Motor neuron (in vitro differentiated cells): ENCODE results near the gene SULT4A1. TPM values are rescaled to one million over a fixed set of nuclear protein-coding genes. Genes with fewer than 3 reads are reported as not detected.

Experiments
- ATAC-seq, 8 experiments: fragments of 200-7000 bp; cut with Tn5 transposase; replicated peaks in 6 of 8; 2 replicates each; pipeline ENCODE4 v1.8.0; 2021; ENCODE audit warnings: mild to moderate bottlenecking in 8 of 8, moderate library complexity in 8 of 8
- H3K27ac ChIP-seq, 2 donors: fragments of 250-450 bp; sonication (Bioruptor Pico); 2 replicates each; pipeline ENCODE4 v1.9.0; 2021; ENCODE audit warnings: antibody characterized with exemption in 2 of 2, mild to moderate bottlenecking in 2 of 2, moderate library complexity in 1 of 2
- H3K4me1 ChIP-seq, 2 donors: fragments of 250-450 bp; sonication (Bioruptor Pico); replicated peaks in 1 of 2; 2 replicates each; pipeline ENCODE4 v1.6.1; 2021; ENCODE audit warnings: antibody characterized with exemption in 2 of 2, mild to moderate bottlenecking in 2 of 2, moderate library complexity in 1 of 2
- H3K4me3 ChIP-seq, 5 donors: fragments of 250-450 bp; sonication (Bioruptor Pico); 2 replicates each; pipeline ENCODE4 v1.9.0; 2021; ENCODE audit warnings: antibody characterized with exemption in 5 of 5, mild to moderate bottlenecking in 5 of 5, moderate library complexity in 4 of 5
- WGBS, 10 experiments: fragments of 450-650 bp; shearing (Covaris generic); methylation state at CpG; one replicate each; pipeline ENCODE4 v1.0.0; 2022; 5-methylcytosine and 5-hydroxymethylcytosine counted together
- in situ Hi-C, 9 experiments: fragments of 400-800 bp; cut with MboI; loops; one replicate each; pipeline ENCODE4 v1.15.0; 2021; ENCODE audit warnings: low sequenced_read_pairs in 9 of 9, low pct_unique_long_range_greater_than_20kb in 2 of 9; ENCODE audit not compliant: unreplicated experiment in 9 of 9
- total RNA-seq, 8 experiments: library from RNA; unstranded; fragments of 300-600 nt; gene quantifications; 2 replicates each; pipeline versions ENCODE4 v1.2.3 to v1.2.4, GENCODE V29; 2022

Gene SULT4A1
- total RNA-seq, 8 experiments from 2014 or later = 1.4 to 34.5 (median 25.4) TPM; not detected in 1

- in situ Hi-C loops = loop anchor here in 1 of 9 experiments (25.0 kb wide), 1 partner anchor 396 kb away; no protein-coding TSS in a partner anchor
- peak in 1 of 8 experiments; percentile 49 for ATAC-seq
- WGBS, 10 experiments = 60 to 100% (median 95%) methylated on average over 1 to 2 of the region's 2 CpGs; no CpG with 5 or more reads in 3 of the 10 experiments
- H3K4me3 ChIP-seq = no peak overlapping the region
- no peaks in the 10 kb centered on the region for H3K4me1 ChIP-seq
- H3K27ac ChIP-seq = no peak overlapping the region
These were observed 78.5 kb downstream of the SULT4A1 start for GRCh38 chr22:43783777-43784176.

- Histone ChIP-seq H3K27ac (no peak overlapping the region), H3K4me3 (no peak overlapping the region), H3K4me1 (peaks cover 0 to 6% of the 10 kb centered on the region in 2 donors)
- no peak for ATAC-seq
- in situ Hi-C loops = loop anchor here in 1 of 9 experiments (25.0 kb wide), 1 partner anchor 395 kb away; no protein-coding TSS in a partner anchor
- WGBS, 10 experiments = 49 to 75% (median 70%) methylated on average over 2 to 3 of the region's 3 CpGs; no CpG with 5 or more reads in 3 of the 10 experiments
These were observed 79.9 kb downstream of the SULT4A1 start for GRCh38 chr22:43782448-43782847.

GRCh38 chr22:43777286-43777685 is 85.0 kb downstream of the SULT4A1 start:
- no peak overlapping the region for H3K4me3 ChIP-seq
- H3K4me1 ChIP-seq = peaks cover 0 to 7% of the 10 kb centered on the region in 2 donors
- in situ Hi-C loops = loop anchor here in 1 of 9 experiments (25.0 kb wide), 1 partner anchor 390 kb away; no protein-coding TSS in a partner anchor
- peak in 7 of 8 experiments; percentile 52 to 91 (median 59) for ATAC-seq
- no peak overlapping the region for H3K27ac ChIP-seq
- WGBS, 10 experiments = 20 to 90% (median 60%) methylated on average over 1 to 2 of the region's 4 CpGs; no CpG with 5 or more reads in 5 of the 10 experiments

GRCh38 chr22:43776081-43776670 is 86.1 kb downstream of the SULT4A1 start:
- 72 to 100% (median 88%) methylated on average over 1 to 9 of the region's 9 CpGs for WGBS, 10 experiments
- in situ Hi-C loops = loop anchor here in 1 of 9 experiments (25.0 kb wide), 1 partner anchor 389 kb away; no protein-coding TSS in a partner anchor

More at GRCh38 chr22:43776081-43776670, 86.1 kb downstream of the SULT4A1 start:
- no peak overlapping the region for H3K4me3 ChIP-seq
- peaks cover 0 to 7% of the 10 kb centered on the region in 2 donors for H3K4me1 ChIP-seq
- ATAC-seq = no peak
- no peak overlapping the region for H3K27ac ChIP-seq

Other genes with a start within 250 kb of the SULT4A1 start
- 1 to 10 TPM; 1.0 to 9.2 (median 2.5) TPM for gene EFCAB6, start 50.2 kb downstream of the SULT4A1 start, total RNA-seq
- gene PNPLA5, start 29.5 kb upstream of the SULT4A1 start, total RNA-seq = under 1 TPM in 6 of 8 experiments, not detected in 2; 0.09 to 0.33 (median 0.18) TPM
- gene PNPLA3, start 61.3 kb upstream of the SULT4A1 start, total RNA-seq = 10 to 100 TPM in 2 of 8 experiments, 1 to 10 TPM in 6; 1.1 to 16.9 (median 3.0) TPM
- gene SAMM50, start 92.9 kb upstream of the SULT4A1 start, total RNA-seq = 10 to 100 TPM; 38.8 to 64.8 (median 55.7) TPM
- 10 to 100 TPM in 3 of 8 experiments, 1 to 10 TPM in 3, under 1 TPM in 2; 0.65 to 66.5 (median 3.3) TPM for gene PARVB, start 161.8 kb upstream of the SULT4A1 start, total RNA-seq